Thymus (tissue), 11 donors: ENCODE results near the gene SHROOM3. TPM values are rescaled to one million over a fixed set of nuclear protein-coding genes. Genes with fewer than 3 reads are reported as not detected.
A peak's percentile ranks its signal among the peaks of the same experiment; 100 is the strongest.

Source experiments
- DNase-seq, 9 donors: peaks; one replicate each; pipeline ENCODE4 v3.0.0-alpha.2; 2013; ENCODE audit warnings: low spot score in 9 of 9, low read depth in 6 of 9, missing footprints in 1 of 9
- H3K27ac ChIP-seq, 2 donors: one replicate each; pipeline ENCODE4 v1.5.1; 2013; ENCODE audit warnings: control low read depth in 1 of 2, low read depth in 1 of 2, low read length in 1 of 2, mild to moderate bottlenecking in 1 of 2, moderate library complexity in 1 of 2
- H3K27me3 ChIP-seq, 2 donors: one replicate each; pipeline ENCODE4 v1.5.1; 2013; ENCODE audit warnings: low read length in 1 of 2; ENCODE audit not compliant: control insufficient read depth in 2 of 2, insufficient read depth in 1 of 2
- H3K36me3 ChIP-seq, 2 donors: one replicate each; pipeline ENCODE4 v1.5.1; 2013; ENCODE audit warnings: low read length in 1 of 2, mild to moderate bottlenecking in 1 of 2, moderate library complexity in 1 of 2; ENCODE audit not compliant: control insufficient read depth in 2 of 2, insufficient read depth in 2 of 2
- H3K4me1 ChIP-seq, 2 donors: one replicate each; pipeline ENCODE4 v1.5.1; 2013; ENCODE audit warnings: low read length in 2 of 2; ENCODE audit not compliant: control insufficient read depth in 2 of 2, insufficient read depth in 2 of 2
- H3K4me3 ChIP-seq, 2 donors: one replicate each; pipeline ENCODE4 v1.5.1; 2013; ENCODE audit warnings: low read length in 2 of 2, control low read depth in 1 of 2, mild to moderate bottlenecking in 1 of 2
- H3K9me3 ChIP-seq, 2 donors: one replicate each; pipeline ENCODE4 v1.5.1; 2013; ENCODE audit warnings: low read length in 1 of 2, mild to moderate bottlenecking in 1 of 2; ENCODE audit not compliant: control insufficient read depth in 2 of 2, insufficient read depth in 1 of 2
- WGBS: extraction: QIAGEN DNeasy Blood & Tissue Kit; methylation state at CpG from one replicate; pipeline ENCODE4 v1.1.7; 2013; 5-methylcytosine and 5-hydroxymethylcytosine counted together
- polyA plus RNA-seq: library from polyadenylated mRNA; stranded (reverse); fragments of 200-250 nt; gene quantifications from one replicate; pipeline ENCODE4 v1.2.3, GENCODE V29; 2013
- total RNA-seq: library from RNA; stranded (reverse); fragments of 120-200 nt; gene quantifications from one replicate; pipeline ENCODE4 v1.2.4, GENCODE V29; 2013
- donor health status: healthy.

Gene SHROOM3
- total and polyA plus RNA-seq, 2 donors = 1.2 to 1.7 TPM

GRCh38 chr4:76736414-76736813, 301.4 kb downstream of the SHROOM3 start:
- 93% methylated on average over 3 of the region's 3 CpGs for WGBS
- Histone ChIP-seq H3K9me3 (no peaks in the 10 kb centered on the region), H3K4me3 (no peak overlapping the region), H3K4me1 (no peaks in the 10 kb centered on the region), H3K27me3 (no peaks in the 10 kb centered on the region), H3K27ac (no peak overlapping the region), H3K36me3 (no peaks in the 10 kb centered on the region)
- DNase-seq = no peak

- WGBS = 98% methylated on average over 2 of the region's 2 CpGs
- no peak overlapping the region for H3K4me3 ChIP-seq
- DNase-seq = no peak
- no peaks in the 10 kb centered on the region for H3K36me3 ChIP-seq
- no peaks in the 10 kb centered on the region for H3K4me1 ChIP-seq
- no peak overlapping the region for H3K27ac ChIP-seq
- no peaks in the 10 kb centered on the region for H3K9me3 ChIP-seq
- H3K27me3 ChIP-seq = no peaks in the 10 kb centered on the region
Measured at GRCh38 chr4:76737180-76737579, 302.2 kb downstream of the SHROOM3 start.

- no peak overlapping the region for H3K27ac ChIP-seq
- H3K27me3 ChIP-seq = no peaks in the 10 kb centered on the region
- DNase-seq = no peak
- H3K4me3 ChIP-seq = no peak overlapping the region
- no peaks in the 10 kb centered on the region for H3K36me3 ChIP-seq
- WGBS = 80% methylated on average over 2 of the region's 2 CpGs
- H3K9me3 ChIP-seq = no peaks in the 10 kb centered on the region
- H3K4me1 ChIP-seq = no peaks in the 10 kb centered on the region
Measured at GRCh38 chr4:76737771-76738085, 302.7 kb downstream of the SHROOM3 start.

- DNase-seq = no peak
- no peak overlapping the region for H3K27ac ChIP-seq
Measured at GRCh38 chr4:76738086-76738931, 303.3 kb downstream of the SHROOM3 start.

GRCh38 chr4:76740192-76740591, 305.2 kb downstream of the SHROOM3 start:
- Histone ChIP-seq H3K27me3 (no peaks in the 10 kb centered on the region), H3K4me1 (no peaks in the 10 kb centered on the region), H3K27ac (no peak overlapping the region), H3K4me3 (no peak overlapping the region), H3K9me3 (no peaks in the 10 kb centered on the region), H3K36me3 (no peaks in the 10 kb centered on the region)
- WGBS = 98% methylated on average over 24 of the region's 24 CpGs
- DNase-seq = no peak

More at GRCh38 chr4:76738086-76738931, 303.3 kb downstream of the SHROOM3 start:
- Histone ChIP-seq H3K9me3 (no peaks in the 10 kb centered on the region), H3K4me1 (no peaks in the 10 kb centered on the region), H3K27me3 (no peaks in the 10 kb centered on the region), H3K4me3 (no peak overlapping the region), H3K36me3 (no peaks in the 10 kb centered on the region)
- WGBS = 84% methylated on average over 5 of the region's 5 CpGs

GRCh38 chr4:76740866-76741662, 306.0 kb downstream of the SHROOM3 start:
- H3K27ac ChIP-seq = no peak overlapping the region
- 97% methylated on average over 85 of the region's 85 CpGs for WGBS

GRCh38 chr4:76741663-76742020, 306.6 kb downstream of the SHROOM3 start:
- Histone ChIP-seq H3K4me1 (no peaks in the 10 kb centered on the region), H3K27me3 (no peaks in the 10 kb centered on the region), H3K9me3 (no peaks in the 10 kb centered on the region), H3K36me3 (no peaks in the 10 kb centered on the region), H3K4me3 (no peak overlapping the region), H3K27ac (no peak overlapping the region)
- no peak for DNase-seq
- WGBS = 98% methylated on average over 26 of the region's 26 CpGs

More at GRCh38 chr4:76740866-76741662, 306.0 kb downstream of the SHROOM3 start:
- no peaks in the 10 kb centered on the region for H3K9me3 ChIP-seq
- H3K4me3 ChIP-seq = no peak overlapping the region
- H3K4me1 ChIP-seq = no peaks in the 10 kb centered on the region
- DNase-seq = no peak
- no peaks in the 10 kb centered on the region for H3K36me3 ChIP-seq
- H3K27me3 ChIP-seq = no peaks in the 10 kb centered on the region

GRCh38 chr4:76744241-76744921, 309.4 kb downstream of the SHROOM3 start:
- peak in 1 of 9 donors; percentile 21 for DNase-seq
- no peak overlapping the region for H3K4me3 ChIP-seq
- no peaks in the 10 kb centered on the region for H3K4me1 ChIP-seq
- H3K9me3 ChIP-seq = no peaks in the 10 kb centered on the region
- 94% methylated on average over 1 of the region's 1 CpG for WGBS
- no peaks in the 10 kb centered on the region for H3K27me3 ChIP-seq
- H3K36me3 ChIP-seq = no peaks in the 10 kb centered on the region
- no peak overlapping the region for H3K27ac ChIP-seq

- DNase-seq = no peak
- Histone ChIP-seq H3K9me3 (no peaks in the 10 kb centered on the region), H3K27me3 (no peaks in the 10 kb centered on the region), H3K4me3 (no peak overlapping the region), H3K36me3 (no peaks in the 10 kb centered on the region), H3K27ac (no peak overlapping the region), H3K4me1 (no peaks in the 10 kb centered on the region)
- WGBS = 96% methylated on average over 1 of the region's 1 CpG
Measured at GRCh38 chr4:76745240-76745639, 310.2 kb downstream of the SHROOM3 start.
